HG02798 (cell line): ENCODE data around the gene OR52E5.

Source experiments
- ATAC-seq: cut with Tn5 transposase; IDR thresholded peaks from one replicate; pipeline ENCODE4 v1.9.1; 2021; ENCODE audit warnings: mild to moderate bottlenecking; ENCODE audit not compliant: unreplicated experiment, poor library complexity

OR52E5 gene

GRCh38 chr11:5931061-5931460 lies 38.1 kb downstream of the OR52E5 start:
- no peak for ATAC-seq

GRCh38 chr11:5932671-5933070 lies 39.7 kb downstream of the OR52E5 start:
- no peak for ATAC-seq

- no peak for ATAC-seq
These were observed 40.1 kb downstream of the OR52E5 start for GRCh38 chr11:5933116-5933515.

- no peak for ATAC-seq
These were observed 45.0 kb downstream of the OR52E5 start for GRCh38 chr11:5937868-5938602.

GRCh38 chr11:5938603-5938965 lies 45.6 kb downstream of the OR52E5 start:
- no peak for ATAC-seq

- ATAC-seq: no peak
These were observed 47.7 kb downstream of the OR52E5 start for GRCh38 chr11:5940748-5941147.

- no peak for ATAC-seq
These were observed 48.9 kb downstream of the OR52E5 start, which contains the start of gene OR56A3 for GRCh38 chr11:5941951-5942350. OR56A3 (plus strand) TSS chr11:5942251; CDS start chr11:5947347, 5,096 bp downstream.
